GM12874 (cell line): ENCODE data around the gene IRGQ.

Experiments used
- TF ChIP-seq, protein P1 (sequence below): IDR thresholded peaks from 2 replicates; pipeline ENCODE4 v1.5.1; 2011; ENCODE audit warnings: low read depth, mild to moderate bottlenecking, control low read depth, low read length, moderate library complexity; ENCODE audit not compliant: insufficient read depth

Gene IRGQ

DNA sequence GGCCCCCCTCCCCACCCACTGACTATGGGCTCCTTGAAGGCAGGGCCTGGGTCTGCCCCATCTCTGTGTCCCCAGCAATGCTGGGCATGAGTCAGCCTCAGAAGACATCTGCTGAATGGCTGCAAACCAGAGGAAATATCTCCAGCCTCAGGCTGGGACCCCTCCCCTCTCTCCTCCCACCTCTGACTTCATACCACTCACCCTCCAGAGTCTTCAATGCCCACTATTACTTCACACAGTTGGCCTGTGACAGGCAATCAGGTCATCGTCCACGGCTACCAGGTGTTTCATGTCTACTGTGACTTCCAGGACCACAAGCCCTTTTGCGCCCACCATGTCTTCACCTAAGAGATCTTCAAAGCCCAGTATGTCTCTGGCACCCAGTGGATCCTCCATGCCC is 15.9 kb upstream of the IRGQ start, which contains the start of gene SRRM5:
SRRM5 (plus strand) TSS at position 301 of the 400 bp plus-strand sequence; CDS start at position 335, 34 bp downstream.
- TF ChIP-seq, protein P1, sequence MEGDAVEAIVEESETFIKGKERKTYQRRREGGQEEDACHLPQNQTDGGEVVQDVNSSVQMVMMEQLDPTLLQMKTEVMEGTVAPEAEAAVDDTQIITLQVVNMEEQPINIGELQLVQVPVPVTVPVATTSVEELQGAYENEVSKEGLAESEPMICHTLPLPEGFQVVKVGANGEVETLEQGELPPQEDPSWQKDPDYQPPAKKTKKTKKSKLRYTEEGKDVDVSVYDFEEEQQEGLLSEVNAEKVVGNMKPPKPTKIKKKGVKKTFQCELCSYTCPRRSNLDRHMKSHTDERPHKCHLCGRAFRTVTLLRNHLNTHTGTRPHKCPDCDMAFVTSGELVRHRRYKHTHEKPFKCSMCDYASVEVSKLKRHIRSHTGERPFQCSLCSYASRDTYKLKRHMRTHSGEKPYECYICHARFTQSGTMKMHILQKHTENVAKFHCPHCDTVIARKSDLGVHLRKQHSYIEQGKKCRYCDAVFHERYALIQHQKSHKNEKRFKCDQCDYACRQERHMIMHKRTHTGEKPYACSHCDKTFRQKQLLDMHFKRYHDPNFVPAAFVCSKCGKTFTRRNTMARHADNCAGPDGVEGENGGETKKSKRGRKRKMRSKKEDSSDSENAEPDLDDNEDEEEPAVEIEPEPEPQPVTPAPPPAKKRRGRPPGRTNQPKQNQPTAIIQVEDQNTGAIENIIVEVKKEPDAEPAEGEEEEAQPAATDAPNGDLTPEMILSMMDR, result no peak

DNA sequence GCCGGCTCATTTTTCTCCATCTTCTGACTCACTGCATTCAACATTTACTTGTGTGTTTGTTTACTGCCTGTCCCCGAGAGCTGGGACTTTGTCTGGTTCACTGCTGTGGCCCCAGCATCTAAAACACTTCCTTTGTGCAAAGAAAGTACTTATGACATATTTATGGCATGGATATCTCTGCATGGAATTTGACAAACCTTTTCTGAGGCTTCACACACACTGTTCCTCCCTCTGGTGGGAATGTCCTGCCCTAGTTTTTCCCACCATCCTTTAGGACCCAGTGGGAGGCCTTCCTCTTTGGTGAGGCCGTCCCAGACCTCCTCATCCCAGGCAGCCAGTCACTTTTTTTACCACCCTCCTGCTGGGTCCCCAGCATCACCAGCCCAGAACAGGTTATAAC is 14.6 kb upstream of the IRGQ start:
- TF ChIP-seq, protein P1, result no peak

DNA sequence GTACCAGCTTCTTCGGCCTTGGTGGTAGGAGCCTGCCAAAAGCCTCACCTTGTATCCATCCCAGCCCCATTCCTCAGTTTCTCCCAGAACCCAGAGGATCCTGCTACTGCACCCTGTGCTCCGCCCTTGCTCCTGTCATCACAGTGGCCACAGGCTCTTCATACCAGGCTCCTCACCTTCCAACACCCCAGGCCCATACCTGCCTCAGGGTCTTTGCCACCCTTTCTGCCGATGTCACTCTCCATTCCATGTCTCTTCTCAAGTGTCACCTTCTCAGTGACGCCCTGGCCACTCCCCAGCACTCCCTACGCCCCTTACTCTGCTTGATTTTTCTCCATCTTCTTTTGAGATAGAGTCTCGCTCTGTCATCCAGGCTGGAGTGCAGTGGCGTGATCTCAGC is 13.9 kb upstream of the IRGQ start:
- TF ChIP-seq, protein P1, result no peak

DNA sequence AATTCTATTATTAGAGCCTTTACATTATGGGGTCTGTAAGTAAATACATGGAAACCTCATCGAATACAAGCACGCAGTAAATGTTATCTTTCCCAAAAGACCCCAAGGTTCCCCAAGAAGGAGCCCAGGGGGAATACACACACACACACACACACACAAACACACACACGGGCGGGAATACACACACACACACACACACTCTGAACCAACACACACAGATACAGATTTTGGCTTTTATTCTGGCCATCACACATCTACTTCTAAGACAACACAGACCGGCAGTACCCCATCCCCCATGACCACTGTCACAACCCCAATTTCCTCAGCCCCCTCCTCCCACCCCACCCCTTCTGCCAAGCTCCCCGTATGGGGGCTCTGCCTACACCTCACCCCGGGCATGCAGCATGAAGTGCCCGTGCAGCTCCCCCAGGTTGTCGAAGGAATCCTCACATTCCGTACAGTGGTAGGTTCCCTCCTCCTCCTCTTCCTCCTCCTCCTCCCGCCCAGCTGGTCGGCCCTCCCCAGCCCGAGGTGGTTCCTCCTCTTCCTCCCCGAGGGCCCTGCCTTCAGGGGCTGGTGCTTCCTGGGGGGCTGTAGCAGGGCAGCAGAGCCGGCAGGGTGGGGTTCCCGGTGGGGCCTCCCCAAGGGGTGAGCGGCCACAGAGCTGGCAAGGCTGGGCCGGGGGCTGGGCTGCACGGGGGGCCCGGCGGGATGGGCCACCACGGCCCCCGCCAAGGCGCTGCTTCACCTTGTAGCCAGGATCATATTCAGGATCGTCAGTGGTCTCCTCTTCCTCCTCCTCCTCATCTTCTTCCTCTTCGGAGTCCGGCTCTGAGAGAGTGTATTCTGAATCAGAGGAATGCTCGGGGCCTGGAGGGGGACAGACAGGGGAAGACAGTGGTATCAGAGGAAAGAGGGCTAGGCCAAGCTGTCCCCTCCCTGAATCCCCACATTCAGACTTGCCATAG is 11.6 kb upstream of the IRGQ start:
- TF ChIP-seq, protein P1, result no peak

DNA sequence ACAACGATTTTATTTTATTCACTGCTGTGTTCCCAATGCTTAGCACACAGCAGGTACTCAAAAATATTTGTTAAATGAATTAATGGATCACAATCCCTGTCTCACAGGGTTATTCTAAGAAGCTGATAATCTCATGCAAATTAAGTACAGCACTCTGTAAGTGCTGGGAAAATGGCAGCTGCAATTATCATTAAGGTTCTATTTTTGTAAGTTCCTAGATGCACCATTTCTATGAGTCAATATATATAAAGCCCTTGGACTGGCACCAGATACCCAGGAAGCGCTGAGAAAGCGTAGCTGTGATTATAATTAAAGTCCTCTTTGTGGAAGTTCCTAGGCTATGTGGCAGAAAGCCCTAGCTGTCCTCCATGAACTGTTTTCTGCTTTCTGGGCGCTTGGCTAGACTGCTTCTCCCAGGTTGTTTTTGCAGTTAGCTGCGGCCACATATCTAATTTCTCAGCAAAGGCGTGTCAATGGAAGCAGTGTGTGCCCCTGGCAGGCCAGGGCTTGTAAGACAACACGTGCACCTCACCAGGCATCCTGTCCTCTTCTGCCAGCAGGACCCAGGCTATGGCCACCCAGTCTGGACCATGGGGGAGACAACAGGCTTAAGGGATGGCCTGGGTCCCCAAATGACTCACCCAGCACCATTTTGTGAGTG is 10.8 kb upstream of the IRGQ start:
- TF ChIP-seq, protein P1, result no peak

DNA sequence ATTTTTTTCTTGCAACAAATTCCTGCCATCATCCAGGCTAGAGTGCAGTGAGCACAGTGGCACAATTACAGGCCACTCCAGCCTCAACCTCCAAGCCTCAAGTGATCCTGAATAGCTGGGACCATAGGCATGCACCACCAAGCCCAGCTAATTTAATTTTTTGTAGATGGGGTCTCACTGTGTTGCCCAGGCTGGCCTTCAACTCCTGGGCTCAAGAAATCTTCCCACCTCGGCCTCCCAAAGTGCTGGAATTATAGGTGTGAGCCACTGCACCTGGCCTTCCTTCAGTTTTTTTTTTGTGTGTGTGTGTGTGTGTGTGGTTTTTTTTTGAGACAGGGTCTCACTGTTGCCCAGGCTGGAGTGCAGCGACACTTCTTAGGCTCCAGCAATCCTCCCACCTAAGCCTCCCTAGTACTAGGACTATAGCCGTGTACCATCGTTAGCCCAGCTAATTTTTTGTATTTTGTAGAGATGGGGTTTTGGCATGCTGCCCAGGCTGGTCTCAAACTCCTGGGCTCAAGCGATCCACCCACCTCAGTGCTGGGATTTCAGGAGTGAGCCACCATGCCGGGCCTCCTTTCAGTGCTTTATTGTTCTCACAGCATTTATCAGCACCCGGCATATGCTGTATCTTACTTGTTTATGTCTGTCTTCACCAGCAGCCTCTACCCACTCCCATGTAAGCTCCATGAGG is 10.1 kb upstream of the IRGQ start:
- TF ChIP-seq, protein P1, result no peak
